Measurements from ENCODE around the gene MYADM.
A peak's percentile ranks its signal among the peaks of the same experiment; 100 is the strongest.

Gene MYADM

DNA sequence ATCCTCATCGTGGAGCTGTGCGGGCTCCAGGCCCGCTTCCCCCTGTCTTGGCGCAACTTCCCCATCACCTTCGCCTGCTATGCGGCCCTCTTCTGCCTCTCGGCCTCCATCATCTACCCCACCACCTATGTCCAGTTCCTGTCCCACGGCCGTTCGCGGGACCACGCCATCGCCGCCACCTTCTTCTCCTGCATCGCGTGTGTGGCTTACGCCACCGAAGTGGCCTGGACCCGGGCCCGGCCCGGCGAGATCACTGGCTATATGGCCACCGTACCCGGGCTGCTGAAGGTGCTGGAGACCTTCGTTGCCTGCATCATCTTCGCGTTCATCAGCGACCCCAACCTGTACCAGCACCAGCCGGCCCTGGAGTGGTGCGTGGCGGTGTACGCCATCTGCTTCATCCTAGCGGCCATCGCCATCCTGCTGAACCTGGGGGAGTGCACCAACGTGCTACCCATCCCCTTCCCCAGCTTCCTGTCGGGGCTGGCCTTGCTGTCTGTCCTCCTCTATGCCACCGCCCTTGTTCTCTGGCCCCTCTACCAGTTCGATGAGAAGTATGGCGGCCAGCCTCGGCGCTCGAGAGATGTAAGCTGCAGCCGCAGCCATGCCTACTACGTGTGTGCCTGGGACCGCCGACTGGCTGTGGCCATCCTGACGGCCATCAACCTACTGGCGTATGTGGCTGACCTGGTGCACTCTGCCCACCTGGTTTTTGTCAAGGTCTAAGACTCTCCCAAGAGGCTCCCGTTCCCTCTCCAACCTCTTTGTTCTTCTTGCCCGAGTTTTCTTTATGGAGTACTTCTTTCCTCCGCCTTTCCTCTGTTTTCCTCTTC, 6.3 kb downstream of the MYADM start:
- Histone ChIP-seq H3K36me3 (ENCODE audit: insufficient read depth, low read length) (peaks cover 39% of the 10 kb centered on the region), H3K4me1 (ENCODE audit: insufficient read depth, low read length) (peaks cover 7% of the 10 kb centered on the region), H3K27me3 (ENCODE audit: insufficient read depth, low read length) (no peaks in the 10 kb centered on the region), H3K4me3 (ENCODE audit: low read length) (no peak overlapping the region), H2AFZ (ENCODE audit: low read depth, low read length) (no peak overlapping the region), H3K9me3 (ENCODE audit: low read length) (no peaks in the 10 kb centered on the region)

DNA sequence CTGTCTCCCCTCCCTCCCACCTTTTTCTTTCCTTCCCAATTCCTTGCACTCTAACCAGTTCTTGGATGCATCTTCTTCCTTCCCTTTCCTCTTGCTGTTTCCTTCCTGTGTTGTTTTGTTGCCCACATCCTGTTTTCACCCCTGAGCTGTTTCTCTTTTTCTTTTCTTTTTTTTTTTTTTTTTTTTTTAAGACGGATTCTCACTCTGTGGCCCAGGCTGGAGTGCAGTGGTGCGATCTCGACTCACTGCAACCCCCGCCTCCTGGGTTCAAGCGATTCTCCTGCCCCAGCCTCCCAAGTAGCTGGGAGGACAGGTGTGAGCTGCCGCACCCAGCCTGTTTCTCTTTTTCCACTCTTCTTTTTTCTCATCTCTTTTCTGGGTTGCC, 6.9 kb downstream of the MYADM start:
- Histone ChIP-seq H3K27me3 (ENCODE audit: insufficient read depth, low read length) (no peaks in the 10 kb centered on the region), H3K9me3 (ENCODE audit: low read length) (no peaks in the 10 kb centered on the region), H3K36me3 (ENCODE audit: insufficient read depth, low read length) (peaks cover 39% of the 10 kb centered on the region), H3K4me3 (ENCODE audit: low read length) (no peak overlapping the region), H2AFZ (ENCODE audit: low read depth, low read length) (no peak overlapping the region), H3K4me1 (ENCODE audit: insufficient read depth, low read length) (peaks cover 9% of the 10 kb centered on the region)

DNA sequence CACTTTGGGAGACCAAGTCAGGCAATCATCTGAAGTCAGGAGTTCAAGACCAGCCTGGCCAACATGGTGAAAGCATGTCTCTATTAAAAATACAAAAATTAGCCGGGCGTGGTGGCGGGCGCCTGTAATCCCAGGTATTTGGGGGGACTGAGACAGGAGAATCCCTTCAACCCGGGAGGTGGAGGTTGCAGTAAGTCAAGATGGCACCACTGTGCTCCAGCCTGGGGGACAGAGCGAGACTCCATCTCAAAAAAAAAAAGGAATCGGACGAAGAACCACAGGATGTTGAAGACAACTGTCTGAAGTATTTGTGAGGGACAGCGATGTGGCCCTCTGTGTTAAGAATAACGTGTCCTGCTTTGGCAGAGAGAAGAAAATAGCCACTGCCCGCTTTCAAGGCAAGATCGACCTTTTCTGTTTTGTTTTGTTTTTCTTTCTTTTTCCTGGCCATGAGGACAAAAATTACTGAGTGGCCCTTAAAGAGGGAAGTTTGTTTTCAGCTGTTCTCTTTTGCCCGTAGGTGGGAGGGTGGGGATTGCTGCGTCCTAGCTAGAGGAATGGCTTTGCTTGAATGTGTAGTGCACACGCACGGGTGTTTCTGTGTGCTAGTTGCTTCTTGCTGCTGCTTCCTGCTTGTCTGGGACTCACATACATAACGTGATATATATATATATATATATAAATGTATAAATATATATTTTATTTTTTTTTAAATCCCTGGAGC, 8.1 kb downstream of the MYADM start:
- Histone ChIP-seq H3K4me3 (ENCODE audit: low read length) (no peak overlapping the region), H2AFZ (ENCODE audit: low read depth, low read length) (no peak overlapping the region), H3K9me3 (ENCODE audit: low read length) (no peaks in the 10 kb centered on the region), H3K4me1 (ENCODE audit: insufficient read depth, low read length) (peaks cover 11% of the 10 kb centered on the region), H3K36me3 (ENCODE audit: insufficient read depth, low read length) (peaks cover 37% of the 10 kb centered on the region), H3K27me3 (ENCODE audit: insufficient read depth, low read length) (no peaks in the 10 kb centered on the region)

DNA sequence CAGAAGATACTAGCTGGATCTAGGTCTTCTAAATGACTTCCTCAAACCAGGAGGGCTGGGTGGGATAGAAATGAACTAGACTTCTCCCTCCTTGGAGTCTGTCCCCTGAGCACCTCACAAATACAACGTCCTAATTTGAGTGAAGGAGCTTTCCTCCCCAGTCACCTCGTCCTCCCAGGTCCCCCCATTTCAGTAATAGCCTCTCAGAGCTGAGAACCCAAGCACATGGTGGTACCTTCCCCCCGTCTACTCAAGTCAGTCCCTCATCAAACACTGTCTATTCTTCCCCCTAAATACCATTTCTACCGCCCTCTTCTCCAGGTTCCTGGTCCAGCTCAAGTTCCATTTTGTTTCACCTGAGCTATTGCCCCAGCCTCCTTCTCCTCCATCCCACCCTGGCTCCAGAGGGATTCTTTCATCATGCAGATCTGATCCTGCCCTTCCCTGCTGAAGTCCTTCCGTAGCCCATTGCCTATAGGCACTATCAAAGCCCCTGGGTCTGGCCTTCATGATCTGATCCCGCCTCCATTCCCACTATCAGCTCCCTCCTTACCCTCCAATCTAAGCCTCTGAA, 9.1 kb downstream of the MYADM start:
- Histone ChIP-seq H3K4me1 (ENCODE audit: insufficient read depth, low read length) (peaks cover 20% of the 10 kb centered on the region), H3K4me3 (ENCODE audit: low read length) (no peak overlapping the region), H3K27me3 (ENCODE audit: insufficient read depth, low read length) (no peaks in the 10 kb centered on the region), H3K9me3 (ENCODE audit: low read length) (no peaks in the 10 kb centered on the region), H2AFZ (ENCODE audit: low read depth, low read length) (no peak overlapping the region), H3K36me3 (ENCODE audit: insufficient read depth, low read length) (peaks cover 31% of the 10 kb centered on the region)

DNA sequence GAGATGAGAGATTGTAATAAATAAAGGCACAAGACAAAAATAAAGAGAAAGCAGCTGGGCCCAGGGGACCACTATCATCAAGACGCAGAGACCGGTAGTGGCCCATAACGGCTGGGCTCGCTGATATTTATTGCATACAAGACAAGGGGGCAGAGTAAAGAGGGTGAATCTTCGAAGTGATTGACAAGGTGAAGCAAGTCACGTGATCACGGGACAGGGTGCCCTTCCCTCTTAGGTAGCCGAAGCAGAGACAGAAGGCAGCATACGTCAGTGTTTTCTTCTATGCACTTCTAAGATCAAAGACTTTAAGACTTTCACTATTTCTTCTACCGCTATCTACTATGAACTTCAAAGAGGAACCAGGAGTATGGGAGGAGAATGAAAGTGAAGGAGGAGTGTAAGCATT, 9.7 kb downstream of the MYADM start:
- peaks cover 31% of the 10 kb centered on the region for H3K36me3 ChIP-seq (ENCODE audit: insufficient read depth, low read length)
- H3K4me3 ChIP-seq (ENCODE audit: low read length): no peak overlapping the region
- H3K4me1 ChIP-seq (ENCODE audit: insufficient read depth, low read length): peaks cover 26% of the 10 kb centered on the region
- no peaks in the 10 kb centered on the region for H3K9me3 ChIP-seq (ENCODE audit: low read length)
- no peaks in the 10 kb centered on the region for H3K27me3 ChIP-seq (ENCODE audit: insufficient read depth, low read length)
- no peak overlapping the region for H2AFZ ChIP-seq (ENCODE audit: low read depth, low read length)

DNA sequence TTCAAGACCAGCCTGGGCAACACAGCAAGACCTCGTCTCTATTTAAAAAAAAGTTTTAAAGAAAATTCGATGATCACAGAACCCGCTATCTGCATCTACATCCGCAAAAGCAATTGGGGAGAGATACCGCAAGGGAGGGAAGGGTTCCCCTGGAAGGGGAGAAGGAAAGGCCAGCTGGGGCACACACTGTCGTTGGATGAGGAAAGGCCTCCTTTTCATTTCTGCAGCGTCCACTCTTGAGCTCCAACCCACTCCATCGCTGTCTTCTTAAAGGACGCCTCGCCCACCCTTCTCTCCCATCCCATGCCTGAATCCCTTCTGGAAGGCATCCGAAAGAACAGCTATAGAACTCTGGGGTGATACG, 11.1 kb downstream of the MYADM start:
- no peaks in the 10 kb centered on the region for H3K27me3 ChIP-seq (ENCODE audit: insufficient read depth, low read length)
- peaks cover 37% of the 10 kb centered on the region for H3K4me1 ChIP-seq (ENCODE audit: insufficient read depth, low read length)
- H3K36me3 ChIP-seq (ENCODE audit: insufficient read depth, low read length): peaks cover 23% of the 10 kb centered on the region
- peak overlapping the region; percentile 57 for H2AFZ ChIP-seq (ENCODE audit: low read depth, low read length)
- H3K9me3 ChIP-seq (ENCODE audit: low read length): no peaks in the 10 kb centered on the region
- H3K4me3 ChIP-seq (ENCODE audit: low read length): peak overlapping the region; percentile 86

DNA sequence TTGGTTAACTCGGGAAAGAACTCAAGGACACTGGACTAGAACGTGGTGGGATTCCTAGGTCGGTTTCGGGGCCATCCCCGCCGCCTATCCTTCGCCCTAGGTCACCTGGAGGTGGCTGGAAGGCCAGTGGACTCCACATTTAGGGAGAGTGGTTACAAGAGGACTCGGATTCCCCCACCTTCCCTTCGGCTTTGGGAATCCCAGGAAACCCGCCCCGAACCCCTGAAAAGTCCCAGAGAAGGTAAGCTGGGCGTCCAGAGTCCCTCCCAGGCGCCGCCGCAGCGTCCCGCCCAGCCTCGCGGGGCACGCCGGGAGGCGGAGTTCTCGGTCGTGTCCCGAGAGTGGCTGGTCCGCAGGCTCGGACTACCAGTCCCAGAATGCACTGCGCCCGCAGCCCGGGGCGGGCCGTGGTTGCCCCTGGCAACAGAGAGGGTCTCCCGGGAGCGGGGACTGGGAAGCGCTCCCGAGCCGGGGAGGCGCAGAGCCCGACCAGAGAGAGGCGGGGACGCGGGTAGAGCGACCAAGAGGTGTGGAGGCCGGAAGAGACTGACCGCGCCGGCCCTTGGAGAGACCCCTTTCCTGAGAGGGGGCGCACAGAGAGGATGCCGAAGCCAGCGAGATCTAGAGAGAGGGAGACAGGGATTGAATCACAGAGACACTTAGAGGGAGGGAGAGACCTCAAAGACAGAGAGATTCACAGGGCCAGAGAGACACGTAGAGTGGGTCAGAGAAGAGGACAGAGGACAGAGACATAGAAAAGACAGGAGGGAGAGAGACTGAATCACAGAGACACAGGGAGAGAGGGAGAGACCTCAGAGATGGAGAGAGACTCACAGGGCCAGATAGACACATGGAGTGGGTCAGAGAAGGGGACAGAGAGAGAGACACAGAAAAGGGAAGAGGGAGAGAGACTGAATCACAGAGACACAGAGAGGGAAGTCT, 11.7 kb downstream of the MYADM start:
- peak overlapping the region; percentile 60 for H2AFZ ChIP-seq (ENCODE audit: low read depth, low read length)
- H3K4me3 ChIP-seq (ENCODE audit: low read length): peak overlapping the region; percentile 86
- no peaks in the 10 kb centered on the region for H3K27me3 ChIP-seq (ENCODE audit: insufficient read depth, low read length)
- peaks cover 16% of the 10 kb centered on the region for H3K36me3 ChIP-seq (ENCODE audit: insufficient read depth, low read length)
- H3K9me3 ChIP-seq (ENCODE audit: low read length): no peaks in the 10 kb centered on the region
- H3K4me1 ChIP-seq (ENCODE audit: insufficient read depth, low read length): peaks cover 42% of the 10 kb centered on the region

DNA sequence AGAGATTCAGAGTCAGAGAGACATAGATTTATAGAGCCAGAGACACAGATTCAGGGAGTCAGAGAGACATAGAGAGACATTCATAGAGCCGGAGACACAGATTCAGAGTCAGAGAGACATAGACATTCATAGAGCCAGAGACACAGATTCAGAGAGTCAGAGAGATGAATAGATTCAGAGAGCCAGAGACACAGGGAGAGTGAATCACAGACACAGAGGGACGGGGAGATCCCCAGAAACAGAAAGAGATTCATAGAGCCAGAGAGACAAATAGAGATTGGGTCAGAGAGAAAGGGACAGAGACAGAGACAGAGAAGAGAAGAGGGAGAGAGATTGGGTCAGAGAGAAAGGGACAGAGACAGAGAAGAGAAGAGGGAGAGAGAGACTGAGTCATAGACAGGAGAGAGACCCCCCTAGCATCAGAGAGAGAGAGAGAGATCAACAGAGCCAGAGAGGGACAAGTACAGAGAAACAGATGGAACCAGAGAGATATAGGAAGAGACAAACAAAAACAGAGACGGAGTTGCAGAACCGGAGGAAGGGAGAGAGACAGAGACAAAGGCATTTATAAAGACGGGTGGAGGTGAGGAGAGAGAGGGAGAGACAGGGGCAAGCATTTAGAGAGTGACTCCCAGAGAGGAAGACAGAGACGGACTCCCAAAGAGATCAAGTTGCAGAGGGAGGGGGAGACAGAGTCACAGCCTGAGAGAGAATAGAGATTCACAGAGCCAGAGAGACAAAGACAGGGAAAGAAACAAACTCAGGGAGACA, 13.2 kb downstream of the MYADM start:
- Histone ChIP-seq H2AFZ (ENCODE audit: low read depth, low read length) (no peak overlapping the region), H3K4me1 (ENCODE audit: insufficient read depth, low read length) (peaks cover 42% of the 10 kb centered on the region), H3K4me3 (ENCODE audit: low read length) (peak overlapping the region; percentile 43), H3K27me3 (ENCODE audit: insufficient read depth, low read length) (no peaks in the 10 kb centered on the region), H3K9me3 (ENCODE audit: low read length) (no peaks in the 10 kb centered on the region), H3K36me3 (ENCODE audit: insufficient read depth, low read length) (peaks cover 3% of the 10 kb centered on the region)

DNA sequence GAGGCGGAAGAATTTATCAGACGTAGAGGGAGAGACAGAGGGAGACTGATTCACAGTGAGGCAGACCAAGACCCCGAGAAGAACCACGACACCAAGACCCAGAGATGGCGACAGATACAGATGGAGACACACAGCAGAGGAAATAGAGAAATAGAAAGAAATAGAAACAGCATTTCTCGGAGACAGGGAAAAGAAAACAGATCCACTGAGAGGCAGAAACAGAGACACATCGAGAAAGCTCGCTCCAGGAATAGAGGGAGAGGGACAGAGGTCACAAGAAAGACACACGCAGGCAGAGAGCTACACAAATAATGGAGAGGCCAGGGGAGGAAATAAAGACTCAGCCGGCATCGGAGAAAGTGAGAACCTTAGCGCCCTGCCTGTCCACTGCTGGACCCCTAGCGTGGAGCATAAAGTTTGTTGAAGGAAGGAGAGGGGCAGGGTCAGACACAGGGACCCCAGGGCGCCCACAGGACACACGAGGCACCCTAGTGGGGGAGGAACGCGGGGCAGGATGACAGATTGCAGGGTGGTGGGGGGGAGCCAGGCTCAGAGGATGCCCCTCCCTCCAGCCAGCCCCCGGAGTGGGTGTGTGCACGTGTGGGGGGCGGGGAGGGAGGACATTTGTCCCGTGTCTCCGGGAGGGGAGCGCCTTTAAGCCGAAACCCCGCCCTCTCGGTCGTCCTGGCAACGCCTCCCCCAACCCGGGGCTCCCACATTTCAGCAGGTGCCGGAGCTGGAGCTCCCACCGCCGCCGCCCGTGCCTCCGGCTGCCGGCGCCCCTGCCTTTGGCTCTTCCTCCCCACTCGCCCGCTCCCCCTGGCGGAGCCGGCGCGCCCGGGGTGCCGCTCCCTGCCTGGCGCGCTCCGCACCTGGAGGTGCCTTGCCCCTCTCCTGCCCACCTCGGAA, 14.1 kb downstream of the MYADM start, which contains the start of gene PRKCG:
TSS of gene PRKCG (plus strand) at position 716 of the 909 bp plus-strand sequence. CDS start 298 bp downstream, outside the sequence.
- Histone ChIP-seq H2AFZ (ENCODE audit: low read depth, low read length) (peak within 1 kb of the TSS; percentile 17), H3K27me3 (ENCODE audit: insufficient read depth, low read length) (no peaks in the 10 kb centered on the region), H3K36me3 (ENCODE audit: insufficient read depth, low read length) (no peaks in the 10 kb centered on the region), H3K4me3 (ENCODE audit: low read length) (peak within 1 kb of the TSS; percentile 43), H3K4me1 (ENCODE audit: insufficient read depth, low read length) (peaks cover 42% of the 10 kb centered on the region), H3K9me3 (ENCODE audit: low read length) (no peaks in the 10 kb centered on the region)

DNA sequence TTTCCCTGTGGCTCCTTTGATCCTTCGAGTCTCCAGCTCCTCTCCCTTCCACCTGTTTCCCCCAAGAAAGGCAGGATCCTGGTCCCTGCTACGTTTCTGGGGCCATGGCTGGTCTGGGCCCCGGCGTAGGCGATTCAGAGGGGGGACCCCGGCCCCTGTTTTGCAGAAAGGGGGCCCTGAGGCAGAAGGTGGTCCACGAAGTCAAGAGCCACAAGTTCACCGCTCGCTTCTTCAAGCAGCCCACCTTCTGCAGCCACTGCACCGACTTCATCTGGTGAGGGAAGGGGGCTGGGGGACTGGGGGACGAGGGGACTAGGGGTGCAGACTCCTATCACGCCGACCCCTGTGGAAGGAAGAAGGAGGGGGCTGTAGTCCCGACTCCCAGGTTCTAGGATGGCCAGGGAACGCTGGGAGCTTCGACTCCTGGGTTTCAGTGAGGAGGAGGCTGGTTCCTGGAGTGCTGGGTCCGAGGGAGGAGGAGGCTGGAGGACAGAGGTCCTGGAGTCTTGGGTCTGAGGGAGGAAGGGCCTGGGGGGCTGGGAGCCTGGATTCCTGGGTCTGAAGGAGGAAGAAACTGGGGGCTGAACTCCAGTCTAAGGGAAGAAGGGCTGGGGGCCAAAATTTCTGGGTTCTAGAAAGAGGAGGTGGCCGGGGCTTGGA, 14.8 kb downstream of the MYADM start:
- peaks cover 42% of the 10 kb centered on the region for H3K4me1 ChIP-seq (ENCODE audit: insufficient read depth, low read length)
- H2AFZ ChIP-seq (ENCODE audit: low read depth, low read length): peak overlapping the region; percentile 17
- H3K9me3 ChIP-seq (ENCODE audit: low read length): no peaks in the 10 kb centered on the region
- H3K36me3 ChIP-seq (ENCODE audit: insufficient read depth, low read length): no peaks in the 10 kb centered on the region
- H3K4me3 ChIP-seq (ENCODE audit: low read length): peak overlapping the region; percentile 43
- no peaks in the 10 kb centered on the region for H3K27me3 ChIP-seq (ENCODE audit: insufficient read depth, low read length)

DNA sequence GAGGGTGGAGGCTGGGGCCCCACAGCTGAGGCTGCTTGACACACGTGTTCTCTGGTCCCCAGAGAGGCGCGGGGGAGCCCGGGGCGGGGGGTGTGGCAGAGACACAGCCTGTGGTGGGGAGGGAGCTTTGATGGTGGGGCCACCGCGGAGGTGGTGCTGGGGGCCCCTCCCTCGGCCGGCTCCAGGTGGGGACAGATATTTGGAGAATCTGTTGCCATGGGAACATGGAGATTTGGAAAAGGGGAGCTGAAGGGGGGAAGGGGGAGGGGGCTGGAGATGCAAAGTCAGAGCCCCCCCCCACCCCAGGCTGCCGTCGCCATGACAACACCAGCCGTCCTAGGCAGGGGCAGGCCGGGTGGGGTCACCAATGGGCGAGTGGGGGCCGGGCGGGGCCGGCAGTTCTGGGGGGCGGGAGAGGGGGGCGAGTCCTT, 15.6 kb downstream of the MYADM start:
- H3K9me3 ChIP-seq (ENCODE audit: low read length): no peaks in the 10 kb centered on the region
- no peaks in the 10 kb centered on the region for H3K27me3 ChIP-seq (ENCODE audit: insufficient read depth, low read length)
- H3K4me1 ChIP-seq (ENCODE audit: insufficient read depth, low read length): peaks cover 49% of the 10 kb centered on the region
- H2AFZ ChIP-seq (ENCODE audit: low read depth, low read length): no peak overlapping the region
- peak overlapping the region; percentile 43 for H3K4me3 ChIP-seq (ENCODE audit: low read length)
- no peaks in the 10 kb centered on the region for H3K36me3 ChIP-seq (ENCODE audit: insufficient read depth, low read length)
